Measurements from ENCODE around the gene FLYWCH1.

DNA sequence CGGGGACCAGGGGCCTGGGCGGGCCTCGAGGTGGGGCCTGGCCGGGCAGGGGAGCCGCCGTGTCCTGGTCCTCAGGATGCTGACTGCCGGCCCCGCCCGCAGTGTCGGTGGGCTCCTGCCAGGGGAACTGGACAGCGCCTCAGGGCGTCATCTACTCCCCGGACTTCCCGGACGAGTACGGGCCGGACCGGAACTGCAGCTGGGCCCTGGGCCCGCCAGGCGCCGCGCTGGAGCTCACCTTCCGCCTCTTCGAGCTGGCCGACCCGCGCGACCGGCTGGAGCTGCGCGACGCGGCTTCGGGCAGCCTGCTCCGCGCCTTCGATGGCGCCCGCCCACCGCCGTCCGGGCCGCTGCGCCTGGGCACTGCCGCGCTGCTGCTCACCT lies 55.1 kb downstream of the FLYWCH1 start:
- TF ChIP-seq EZH2 (IDR thresholded peaks at IDR 0.05; ENCODE audit: insufficient read depth, poor library complexity, severe bottlenecking) (no peak), EZH2phosphoT487 (IDR thresholded peaks at IDR 0.05; ENCODE audit: insufficient read depth, low read depth) (no peak)

Data from GM23248 (cell line).